Stimulated activated CD8-positive, alpha-beta memory T cell treated with anti-CD3 and anti-CD28 coated beads, Interleukin-4, amount 100 ng/mL, for 4 hours (primary cell): Measurements from ENCODE around the gene OTX1.

Experiments
- DNase-seq, 2 donors: peaks; one replicate each; pipeline ENCODE4 v3.0.0-alpha.2; 2020; ENCODE audit warnings: low read depth in 2 of 2, low spot score in 1 of 2

The OTX1 gene

DNA sequence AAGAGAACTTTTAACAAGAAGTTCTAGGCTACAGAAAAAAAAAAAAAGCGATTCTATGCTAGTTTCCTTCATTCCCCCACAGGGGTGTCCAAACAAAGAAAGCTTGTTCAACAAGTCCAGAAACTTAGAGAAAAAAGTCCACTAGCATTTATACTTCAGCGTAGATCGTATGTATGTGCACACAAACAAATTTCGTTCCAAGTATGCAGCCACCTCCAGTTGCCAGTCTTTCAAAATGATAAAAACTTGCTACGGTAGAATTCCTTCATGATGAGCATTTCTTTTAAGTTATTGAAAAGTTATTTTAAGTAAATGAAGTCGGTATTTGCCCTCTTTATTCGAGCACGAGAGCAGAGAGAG, 3.7 kb upstream of the OTX1 start:
- DNase-seq, result no peak

- no peak for DNase-seq
Measured at GRCh38 chr2:63047321-63048279, 3.0 kb upstream of the OTX1 start.

DNA sequence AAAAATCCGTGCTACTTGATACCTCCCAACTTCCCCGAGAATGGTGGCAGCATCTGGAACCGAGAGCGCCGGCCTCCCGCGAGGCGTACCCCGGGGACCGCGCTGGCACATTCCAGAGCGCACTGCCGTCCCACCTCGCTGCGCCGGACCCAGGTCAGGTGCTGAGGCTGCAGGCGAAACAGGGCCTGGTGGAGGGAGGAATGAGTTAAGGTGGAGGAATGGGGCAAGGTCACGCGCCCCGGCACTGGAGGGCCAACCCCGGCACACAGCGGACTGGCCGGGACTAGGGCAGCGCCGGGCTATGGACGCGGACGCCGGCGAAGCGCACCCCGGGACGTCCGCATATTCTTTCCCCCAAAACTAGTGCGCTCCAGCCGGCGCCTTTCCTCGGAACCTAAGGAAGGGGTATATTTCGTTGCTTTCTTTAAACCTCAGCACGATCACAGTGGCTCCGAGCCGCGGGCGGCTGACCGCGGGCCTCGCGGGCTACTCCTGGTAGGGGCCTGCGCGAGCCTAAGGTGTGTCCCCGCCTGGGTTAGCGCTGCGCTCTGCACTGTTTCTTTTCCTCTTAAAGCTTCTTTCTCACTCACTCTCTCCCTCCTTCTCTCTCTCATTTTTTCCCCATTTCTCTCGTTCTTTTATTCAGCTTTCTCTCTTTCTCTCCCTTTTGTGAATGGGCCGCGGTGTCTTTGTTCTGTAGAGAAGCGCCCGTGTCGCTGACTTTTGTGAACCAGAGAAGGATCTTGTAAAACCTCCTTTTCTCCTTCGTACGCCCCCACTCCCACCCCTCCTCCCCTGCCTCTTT, 2.1 kb upstream of the OTX1 start:
- DNase-seq, result no peak

GRCh38 chr2:63049211-63049969, 1.2 kb upstream of the OTX1 start:
- DNase-seq, result no peak

- DNase-seq, result no peak
Measured at GRCh38 chr2:63049970-63050333, 678 bp upstream of the OTX1 start.

DNA sequence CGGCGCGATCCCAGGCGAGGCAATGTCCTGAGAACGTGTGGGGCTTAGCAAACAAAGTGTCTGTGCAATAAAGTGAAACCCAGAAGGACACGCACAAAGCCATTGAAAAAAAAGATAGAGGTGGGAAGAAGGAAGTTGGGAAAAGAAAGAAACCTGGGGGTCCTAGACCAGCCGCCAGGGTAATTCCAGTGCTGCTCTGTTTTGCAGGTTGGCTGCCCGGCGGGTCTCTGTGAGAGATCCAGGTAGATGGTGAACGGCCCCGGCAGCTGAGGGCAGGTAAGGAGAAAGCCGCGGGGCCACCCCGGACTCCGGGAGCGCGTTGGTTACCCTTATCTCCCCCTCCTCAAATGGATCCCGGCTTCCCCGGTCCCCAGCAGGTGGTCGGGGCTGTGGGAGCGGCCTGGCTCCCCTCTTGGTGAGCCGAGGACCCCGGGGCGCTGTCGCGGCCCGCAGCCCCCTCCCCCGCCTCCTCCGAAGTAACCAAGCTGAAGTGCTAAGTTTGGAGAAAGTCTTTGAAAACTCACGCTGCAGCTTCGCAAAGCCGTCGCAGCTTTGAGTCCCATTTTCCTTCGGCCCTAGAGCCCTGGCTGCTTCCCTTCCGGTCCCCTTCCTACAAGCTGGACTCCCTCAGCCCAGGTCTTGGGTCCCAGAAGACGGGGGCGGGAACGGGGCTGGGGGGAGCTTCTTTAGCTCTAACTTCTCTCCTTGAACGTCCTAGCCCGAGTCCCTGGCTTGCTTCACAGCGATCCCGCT, 588 bp downstream of the OTX1 start:
- DNase-seq, result no peak

GRCh38 chr2:63051795-63052333, 1.2 kb downstream of the OTX1 start:
- no peak for DNase-seq

- no peak for DNase-seq
Measured at GRCh38 chr2:63052411-63053080, 1.9 kb downstream of the OTX1 start.

DNA sequence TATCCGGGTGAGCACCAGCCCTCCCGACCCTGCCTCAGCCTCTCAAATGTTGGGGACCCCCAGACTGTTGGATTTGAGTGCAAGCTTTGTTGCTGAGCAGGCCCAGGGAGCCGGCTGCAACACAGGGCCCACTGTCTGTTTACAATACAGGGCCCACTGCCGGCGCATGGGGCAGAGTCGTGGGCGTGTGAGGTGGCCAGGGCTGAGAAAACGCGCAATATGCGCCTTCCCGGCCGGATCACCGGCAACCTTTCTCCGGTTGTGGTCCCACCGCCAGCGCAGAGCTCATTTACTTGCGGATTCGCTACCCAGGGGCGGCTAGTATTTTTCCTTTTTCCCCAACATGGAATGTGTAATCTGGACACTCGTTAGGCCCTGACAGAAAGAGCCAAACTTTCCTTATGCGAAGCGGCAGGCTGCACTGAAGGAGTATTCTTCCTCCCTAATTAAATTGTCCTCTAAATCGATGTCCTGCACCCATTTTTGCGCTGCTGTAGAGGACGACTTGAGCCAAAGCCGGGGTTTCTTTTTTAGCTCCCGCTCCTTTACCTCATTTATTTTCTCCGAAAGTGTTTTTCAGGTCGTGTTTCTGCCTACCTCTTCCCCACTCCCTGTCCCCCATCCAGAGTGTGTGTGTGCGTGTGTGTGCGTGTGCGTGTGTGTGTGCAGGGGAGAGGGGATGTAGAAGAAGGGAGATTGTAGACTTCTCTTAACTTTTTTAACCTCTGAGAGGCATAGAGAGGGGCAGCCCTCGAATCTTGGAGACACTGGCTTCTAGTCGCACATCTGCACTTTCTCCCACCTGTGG, 2.7 kb downstream of the OTX1 start:
- no peak for DNase-seq

DNA sequence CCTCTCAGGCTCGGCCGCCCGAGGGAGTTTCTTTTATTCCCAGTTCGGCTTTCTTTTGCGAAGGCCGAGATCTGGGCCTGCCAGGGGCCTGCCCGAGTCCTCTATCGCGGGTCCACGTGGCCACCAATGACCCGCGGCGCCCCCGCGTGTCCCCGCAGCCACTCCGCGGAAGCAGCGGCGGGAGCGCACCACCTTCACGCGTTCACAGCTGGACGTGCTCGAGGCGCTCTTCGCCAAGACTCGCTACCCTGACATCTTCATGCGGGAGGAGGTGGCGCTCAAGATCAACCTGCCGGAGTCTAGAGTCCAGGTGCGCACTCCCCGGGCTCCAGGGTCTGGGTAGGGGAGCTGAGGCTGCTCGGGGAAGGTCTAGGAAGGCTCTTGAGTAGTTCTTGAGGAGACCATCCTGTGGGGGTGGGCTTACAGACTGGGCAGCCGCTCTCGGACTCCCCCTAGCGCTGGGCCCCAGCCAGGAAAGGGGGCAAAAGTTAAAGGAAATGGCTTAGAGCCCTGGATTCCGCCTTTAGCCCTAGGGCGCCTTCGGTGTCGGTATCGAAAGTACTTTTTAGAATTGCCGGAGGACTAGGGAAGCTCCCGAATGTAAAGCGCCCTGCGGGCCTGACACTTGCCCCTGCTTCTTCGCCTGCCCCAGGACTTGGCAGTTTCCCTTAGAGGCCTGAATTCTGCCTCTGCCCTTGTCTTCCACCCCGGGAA, 3.4 kb downstream of the OTX1 start:
- no peak for DNase-seq

DNA sequence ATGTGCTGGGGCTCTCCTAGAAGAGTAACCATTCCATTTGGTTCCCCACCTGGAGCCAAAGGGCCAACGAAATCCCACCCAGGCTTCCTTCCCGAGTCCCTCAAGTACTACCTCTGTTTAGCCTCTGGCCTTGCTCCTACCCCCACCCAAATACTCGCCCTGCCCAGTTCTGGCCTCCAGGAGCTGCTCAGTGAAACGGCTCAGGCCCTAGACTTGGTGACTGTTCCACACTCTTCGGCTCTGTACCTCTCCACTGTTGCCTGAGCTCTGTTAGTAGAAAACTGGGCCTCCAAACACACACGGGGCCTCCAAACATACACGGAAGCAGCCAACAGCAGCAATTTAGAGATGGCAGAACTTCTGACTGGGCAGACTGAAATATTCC, 4.2 kb downstream of the OTX1 start:
- no peak for DNase-seq

DNA sequence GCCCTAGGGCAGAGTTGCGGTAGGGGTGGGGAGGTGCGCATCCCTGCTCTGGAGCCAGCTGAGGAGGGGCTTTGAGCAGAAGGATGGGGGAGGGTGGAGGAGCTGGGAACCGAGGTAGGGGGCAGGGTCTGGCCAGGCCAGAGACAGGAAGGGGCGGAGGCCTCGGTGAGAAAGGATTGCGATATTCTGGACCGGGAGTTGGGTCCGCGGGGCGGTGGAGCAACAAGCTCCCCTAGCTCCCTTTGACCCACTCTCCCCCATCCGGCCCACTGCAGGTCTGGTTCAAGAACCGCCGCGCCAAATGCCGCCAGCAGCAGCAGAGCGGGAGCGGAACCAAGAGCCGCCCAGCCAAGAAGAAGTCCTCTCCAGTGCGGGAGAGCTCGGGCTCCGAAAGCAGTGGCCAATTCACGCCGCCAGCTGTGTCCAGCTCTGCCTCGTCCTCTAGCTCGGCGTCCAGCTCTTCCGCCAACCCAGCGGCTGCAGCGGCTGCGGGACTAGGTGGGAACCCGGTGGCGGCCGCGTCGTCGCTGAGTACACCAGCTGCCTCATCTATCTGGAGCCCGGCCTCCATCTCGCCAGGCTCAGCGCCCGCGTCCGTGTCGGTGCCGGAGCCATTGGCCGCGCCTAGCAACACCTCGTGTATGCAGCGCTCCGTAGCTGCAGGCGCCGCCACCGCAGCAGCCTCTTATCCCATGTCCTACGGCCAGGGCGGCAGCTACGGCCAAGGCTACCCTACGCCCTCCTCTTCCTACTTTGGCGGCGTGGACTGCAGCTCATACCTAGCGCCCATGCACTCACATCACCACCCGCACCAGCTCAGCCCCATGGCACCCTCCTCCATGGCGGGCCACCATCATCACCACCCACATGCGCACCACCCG, 4.8 kb downstream of the OTX1 start:
- no peak for DNase-seq

DNA sequence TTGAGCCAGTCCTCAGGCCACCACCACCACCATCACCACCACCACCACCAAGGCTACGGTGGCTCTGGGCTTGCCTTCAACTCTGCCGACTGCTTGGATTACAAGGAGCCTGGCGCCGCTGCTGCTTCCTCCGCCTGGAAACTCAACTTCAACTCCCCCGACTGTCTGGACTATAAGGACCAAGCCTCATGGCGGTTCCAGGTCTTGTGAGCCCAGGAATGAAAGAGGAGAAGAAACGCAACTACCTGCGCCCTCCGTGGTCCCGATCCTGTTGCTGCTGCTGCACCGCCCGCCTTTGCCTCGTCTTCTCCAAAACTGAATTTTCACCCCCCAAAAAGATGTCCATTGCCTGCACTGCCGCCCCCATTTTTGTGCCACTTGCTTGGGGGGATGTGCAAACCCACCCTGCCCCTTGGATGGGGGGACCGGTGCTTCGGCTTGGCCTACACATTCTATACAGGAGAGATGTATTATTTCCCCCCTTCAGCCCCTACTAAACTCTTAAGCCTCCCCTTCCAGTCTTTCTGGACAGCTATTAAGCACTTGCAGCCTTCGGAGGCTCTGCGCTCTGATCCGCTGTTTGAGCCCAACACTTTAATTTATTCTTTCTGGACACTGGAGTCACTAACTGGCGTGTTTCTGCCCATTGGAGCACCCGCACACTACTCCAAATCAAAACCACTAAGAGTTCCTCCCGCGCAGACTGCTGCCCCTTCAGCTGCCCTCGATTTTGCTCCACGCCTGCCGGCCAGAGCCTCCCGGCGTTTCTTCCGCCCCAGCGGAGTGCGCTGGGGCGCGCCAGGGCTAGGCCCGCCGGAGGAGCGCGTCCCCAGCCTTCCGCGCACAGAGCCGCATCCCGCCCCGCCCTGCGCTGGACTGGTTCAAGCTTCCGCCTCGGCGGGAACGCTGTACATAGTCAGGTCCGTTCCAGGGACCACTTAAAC, 5.7 kb downstream of the OTX1 start:
- DNase-seq, result no peak

DNA sequence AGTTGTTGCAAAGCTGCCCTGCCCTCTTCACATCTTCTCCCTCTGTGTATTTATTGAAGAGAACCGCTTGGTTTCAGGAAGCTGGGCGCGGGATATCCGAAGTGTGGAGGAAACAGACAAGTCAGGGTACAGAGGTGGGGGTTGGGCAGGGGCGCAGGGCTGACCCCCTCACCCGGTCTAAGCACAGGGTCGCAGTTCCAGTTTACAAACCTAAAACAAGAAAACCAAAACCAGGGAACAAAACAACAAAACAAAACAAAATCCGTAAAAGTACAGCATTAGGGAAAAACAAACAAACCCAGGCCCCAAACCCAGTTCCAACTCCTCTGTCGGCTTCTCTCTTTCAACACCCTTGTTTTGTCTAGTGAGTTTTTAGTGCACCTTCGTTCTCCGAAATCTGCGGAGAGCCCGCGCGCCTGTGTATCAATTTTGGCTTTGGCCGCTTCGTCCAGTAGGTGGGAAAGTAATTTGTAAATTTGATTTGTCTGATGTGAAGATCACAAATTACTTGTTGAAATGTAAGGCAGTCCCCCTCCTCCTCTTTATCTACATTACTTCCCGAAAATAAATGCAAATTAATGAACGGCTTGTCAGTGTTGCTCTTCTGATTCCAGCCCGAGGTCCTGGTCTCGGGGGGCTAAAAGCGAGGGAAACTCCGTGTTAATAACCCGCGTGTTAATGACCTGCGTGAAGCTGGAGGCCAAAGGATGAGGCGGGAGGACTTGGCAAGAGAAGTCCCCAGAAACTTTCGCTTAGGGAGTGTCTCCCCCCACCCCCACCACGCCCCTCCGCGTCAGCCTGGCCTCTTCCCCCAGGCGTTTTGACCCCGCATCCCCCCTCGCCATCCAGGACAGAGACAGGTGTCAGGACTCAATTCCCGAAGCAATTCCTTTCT, 6.9 kb downstream of the OTX1 start:
- no peak for DNase-seq

DNA sequence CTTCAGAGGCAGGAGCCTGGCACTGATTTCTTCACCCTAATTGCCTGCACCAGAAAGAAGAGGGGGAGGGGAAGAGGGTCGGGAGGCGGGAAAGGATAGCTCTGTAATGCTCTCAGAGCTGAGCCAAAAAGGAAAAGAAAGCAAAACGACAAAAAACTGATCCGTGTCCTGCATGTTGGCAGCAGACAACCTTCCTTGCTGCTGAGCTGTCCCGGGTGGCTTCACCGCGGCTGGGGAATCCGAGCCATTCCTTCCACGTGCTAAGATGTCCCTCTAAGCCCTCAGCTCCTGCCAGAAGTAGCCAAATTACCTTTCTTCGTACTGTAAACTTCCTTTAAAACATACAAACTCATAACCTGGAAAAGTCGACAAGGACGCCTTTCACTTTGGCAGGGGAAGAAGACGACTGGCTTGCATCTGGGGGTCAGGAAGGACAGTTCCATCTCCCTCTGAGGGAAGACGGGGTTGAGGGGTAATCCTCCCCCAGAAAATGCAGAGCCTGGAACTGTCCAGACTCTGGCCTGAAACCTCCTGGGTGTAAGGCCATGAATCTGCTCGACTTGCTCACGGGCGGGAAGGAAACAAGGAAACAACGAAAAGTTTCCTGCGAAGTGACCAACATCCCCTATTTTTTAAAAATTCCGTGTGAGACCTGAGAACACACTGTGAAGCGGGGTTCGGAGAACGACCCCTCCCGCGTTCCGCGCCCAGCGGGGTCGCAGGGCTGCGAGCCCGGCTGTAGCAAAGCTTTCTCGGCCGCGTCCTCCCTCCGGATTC, 7.7 kb downstream of the OTX1 start:
- no peak for DNase-seq
